Stimulated activated CD8-positive, alpha-beta memory T cell treated with anti-CD3 and anti-CD28 coated beads, Interleukin-7, amount 100 ng/mL, for 4 hours (primary cell): ENCODE measurements around the gene PNMA8B.
"Not testable (repeated sequence)": the region's sequence is repeated elsewhere in the genome, so short reads cannot be mapped to it uniquely, and the experiment has no call there.

ENCODE experiments used
- DNase-seq, 2 donors: peaks; one replicate each; pipeline ENCODE4 v3.0.0-alpha.2; 2020; ENCODE audit warnings: low read depth in 2 of 2

The PNMA8B gene

DNA sequence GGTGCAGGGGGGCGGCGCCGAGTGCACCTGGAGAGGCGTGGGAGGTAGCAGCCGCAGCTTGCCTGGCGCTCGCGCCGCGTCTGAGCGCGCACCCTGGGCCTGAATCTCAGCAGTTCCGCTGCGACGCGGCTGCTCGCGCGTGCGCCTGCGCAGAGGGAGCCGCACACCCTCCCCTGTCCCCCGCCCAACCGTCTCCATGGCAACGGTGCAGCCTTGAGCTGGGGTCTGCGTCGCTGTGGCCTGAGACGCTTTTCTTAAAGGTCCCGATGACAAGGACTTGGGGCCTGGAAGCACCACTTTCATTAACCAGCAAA is at the start of gene PNMA8B:
TSS of gene PNMA8B (minus strand) at position 82 of the 314 bp plus-strand sequence. CDS start 402 bp downstream, outside the sequence.
- DNase-seq = peak in 1 of 2 donors; percentile 14

GRCh38 chr19:46544651-46545050 is 49.0 kb upstream of the PNMA8B start:
- no peak for DNase-seq

- DNase-seq = peak; percentile 57 to 78
Measured at GRCh38 chr19:46542428-46543230, 47.0 kb upstream of the PNMA8B start.

GRCh38 chr19:46537136-46538097 is 41.8 kb upstream of the PNMA8B start:
- peak; percentile 17 to 45 for DNase-seq

DNA sequence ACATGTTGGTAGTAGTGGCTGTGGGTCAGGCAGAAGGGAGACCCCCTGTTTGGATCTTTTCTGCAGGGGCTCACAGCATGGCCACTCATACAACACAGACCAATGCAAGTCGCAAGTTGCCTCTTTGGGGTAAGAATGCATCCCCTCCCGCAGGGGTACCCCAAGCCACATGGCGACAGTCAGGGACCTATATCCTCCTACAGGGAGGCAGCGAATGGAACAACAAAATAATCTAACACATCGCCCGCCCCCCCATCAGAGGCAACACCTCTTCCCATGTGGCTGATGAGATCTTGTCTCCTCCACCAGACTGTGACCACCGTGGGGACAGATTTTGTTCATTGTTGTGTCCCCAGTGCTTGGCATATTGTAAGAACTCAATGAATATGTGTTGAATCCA is 40.7 kb upstream of the PNMA8B start:
- DNase-seq = no peak

DNA sequence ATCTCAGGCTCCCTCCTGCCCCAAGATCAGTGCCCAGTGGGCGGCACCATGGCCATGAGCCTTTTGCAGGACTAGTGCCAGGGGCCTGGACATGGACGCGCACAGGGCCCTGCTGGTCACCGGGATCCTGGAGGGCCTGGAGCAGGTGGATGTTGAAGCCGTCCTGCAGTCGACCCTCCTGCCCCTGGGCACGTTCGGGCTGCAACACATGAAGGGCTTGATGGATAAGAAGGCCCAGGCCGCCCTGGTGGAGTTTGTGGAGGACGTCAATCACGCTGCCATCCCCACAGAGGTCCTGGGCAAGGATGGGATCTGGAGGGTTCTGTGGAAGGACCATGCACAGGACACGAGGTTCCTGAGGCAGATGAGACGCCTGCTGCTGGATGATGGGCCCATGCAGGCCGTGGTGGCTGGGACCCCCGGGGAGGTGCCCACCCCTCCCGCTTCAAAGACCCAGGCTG is 38.0 kb upstream of the PNMA8B start:
- no peak for DNase-seq

DNA sequence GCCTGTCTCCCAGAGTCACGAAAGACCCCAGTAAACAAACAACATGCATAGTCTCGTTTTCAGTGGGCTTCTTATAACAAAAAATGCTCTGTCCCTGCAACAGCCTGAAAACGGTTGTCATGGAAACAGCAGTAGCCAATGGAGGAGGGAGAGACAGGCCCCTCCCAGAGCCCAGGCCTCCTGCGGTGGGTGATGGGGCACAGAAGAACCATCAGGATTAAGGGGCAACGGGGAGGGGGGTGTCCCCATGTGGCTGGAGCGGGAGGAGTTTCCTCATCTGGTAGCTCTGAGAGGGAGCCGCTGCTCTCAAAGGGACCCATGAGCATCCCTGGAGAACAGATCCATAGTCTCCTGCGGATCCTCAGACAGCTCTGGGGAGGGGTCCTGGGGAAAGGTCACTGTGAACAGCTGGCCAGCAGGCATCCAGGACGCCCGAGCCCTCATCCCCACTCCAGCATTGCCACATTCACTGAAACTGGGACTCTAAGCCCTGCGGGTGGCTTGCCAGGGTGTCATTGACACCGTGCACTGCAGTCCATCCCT is 37.5 kb upstream of the PNMA8B start:
- DNase-seq = no peak

DNA sequence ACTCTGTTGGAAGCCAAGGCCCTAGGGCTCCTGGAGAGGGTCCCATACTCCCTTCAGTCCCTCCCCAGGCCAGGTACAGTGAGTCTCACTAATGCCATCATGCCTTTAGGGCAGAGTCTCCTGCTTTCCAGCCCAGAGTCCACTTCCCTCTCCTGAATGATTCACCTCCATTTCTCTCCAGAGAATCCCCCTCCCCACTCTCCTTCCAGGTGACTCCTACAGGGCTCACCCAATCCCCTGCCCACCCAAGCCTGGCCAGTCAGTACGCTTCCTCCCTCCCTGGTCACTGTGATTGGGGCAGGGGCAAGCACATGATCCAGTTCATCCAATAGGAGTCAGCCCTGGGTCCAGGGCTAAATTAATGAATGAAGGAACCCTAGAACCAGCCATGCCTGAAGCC is 35.0 kb upstream of the PNMA8B start:
- no peak for DNase-seq

DNA sequence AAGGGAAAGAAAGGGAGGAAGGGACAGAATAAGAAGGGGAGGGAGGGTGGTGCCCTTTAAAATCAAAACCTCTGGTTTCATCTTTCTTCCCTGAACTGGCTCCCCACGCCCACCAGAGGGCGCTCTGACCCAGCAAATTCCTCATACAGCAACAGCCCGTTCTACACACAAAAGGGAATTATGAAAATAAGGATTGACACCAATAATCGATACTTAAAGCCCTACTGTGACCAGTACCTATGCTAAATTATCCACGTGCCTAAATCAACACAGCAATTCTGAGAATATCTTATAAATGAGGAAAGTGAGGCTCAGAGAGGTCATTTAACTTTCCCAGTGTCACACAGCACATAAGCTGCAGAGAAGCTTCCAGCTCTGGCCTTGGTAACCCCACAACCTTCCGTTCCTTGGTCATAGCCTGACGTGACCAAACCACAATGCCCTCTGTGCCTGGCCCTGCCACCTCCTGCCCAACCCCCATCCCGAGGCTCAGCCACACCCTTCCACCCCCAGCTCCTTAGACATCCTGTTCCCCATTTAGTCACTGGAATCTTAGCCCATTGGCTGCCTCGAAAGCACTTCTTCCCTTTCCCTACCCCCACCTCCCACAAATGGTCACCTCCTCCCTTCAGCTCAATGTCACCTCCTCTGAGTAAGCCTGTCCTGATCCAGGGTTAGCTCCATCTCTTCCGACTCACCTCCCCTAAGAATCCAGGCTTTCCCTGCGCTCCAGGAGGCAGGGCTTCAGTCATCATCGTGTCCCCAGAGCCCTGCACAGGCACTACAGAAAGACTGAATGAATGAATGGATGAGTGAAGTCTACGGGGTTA is 34.2 kb upstream of the PNMA8B start:
- peak; percentile 48 to 59 for DNase-seq

DNA sequence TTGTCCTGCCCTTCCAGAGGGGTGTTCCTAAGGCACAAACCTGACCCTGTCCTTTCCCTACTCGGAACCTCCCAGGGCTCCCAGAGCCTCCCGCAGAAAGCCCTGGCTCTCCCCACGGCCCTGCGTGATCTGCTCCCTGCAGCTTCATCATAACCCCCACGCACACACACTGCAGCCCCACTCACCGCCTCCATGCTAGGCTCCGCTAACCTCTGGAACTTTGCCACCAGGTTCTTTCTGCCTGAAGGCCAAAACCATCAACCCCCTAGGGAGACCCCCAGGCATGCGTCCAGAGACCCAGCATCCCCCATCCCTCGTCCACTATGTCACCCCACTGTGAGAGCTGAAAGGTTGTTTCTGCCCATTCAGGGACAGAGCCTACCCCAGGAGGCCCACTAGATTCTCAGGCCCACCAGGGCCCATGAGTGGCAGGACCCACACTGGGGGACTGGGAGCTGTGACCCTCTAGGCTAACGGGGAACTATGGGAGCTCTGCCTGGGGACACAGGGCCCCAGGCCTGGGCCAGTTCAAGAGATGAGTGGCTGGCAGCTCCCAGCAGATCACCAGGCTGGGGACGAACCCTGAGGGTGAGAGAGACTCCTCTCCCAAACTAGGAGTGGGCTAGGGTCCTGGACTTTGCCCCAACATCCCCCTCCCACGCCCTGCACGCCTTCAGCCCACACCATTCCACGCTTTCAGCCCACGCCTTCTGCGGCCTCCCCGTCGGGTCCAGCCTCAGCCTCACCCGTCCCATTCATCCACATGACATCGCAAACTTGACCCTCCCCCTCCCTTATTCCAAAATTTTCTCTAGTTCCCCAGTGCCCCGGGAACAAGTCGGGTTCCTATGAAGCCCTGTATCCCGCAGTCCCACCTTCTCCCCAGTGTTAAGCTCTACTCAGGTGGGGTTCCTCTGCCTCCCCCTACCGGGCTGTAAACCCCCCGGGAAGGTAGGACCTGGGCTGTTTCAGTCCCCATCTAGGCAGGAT is 33.2 kb upstream of the PNMA8B start:
- DNase-seq = no peak

GRCh38 chr19:46526801-46527200 is 31.1 kb upstream of the PNMA8B start:
- DNase-seq = not testable (repeated sequence)

- DNase-seq = no peak
Measured at GRCh38 chr19:46524308-46524707, 28.6 kb upstream of the PNMA8B start.

DNA sequence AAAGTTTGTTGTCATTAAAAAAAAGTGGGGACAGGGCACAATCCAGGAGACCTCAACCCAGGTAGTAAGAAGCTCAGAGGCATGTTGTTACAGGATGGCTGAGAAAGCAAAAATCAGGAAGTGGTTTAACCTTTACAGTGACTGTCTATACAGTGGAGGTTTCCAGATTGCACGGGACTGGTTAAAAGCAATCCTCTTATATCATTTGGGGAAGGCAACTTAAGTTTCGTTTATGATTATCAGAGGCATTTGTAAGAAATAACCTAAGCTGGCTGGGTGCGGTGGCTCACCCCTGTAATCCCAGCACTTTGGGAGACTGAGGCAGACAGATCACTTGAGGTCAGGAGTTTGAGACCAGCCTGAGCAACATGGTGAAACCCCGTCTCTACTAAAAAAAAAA is 27.3 kb upstream of the PNMA8B start:
- peak in 1 of 2 donors; percentile 25 for DNase-seq

GRCh38 chr19:46521241-46521868 is 25.7 kb upstream of the PNMA8B start:
- no peak for DNase-seq

DNA sequence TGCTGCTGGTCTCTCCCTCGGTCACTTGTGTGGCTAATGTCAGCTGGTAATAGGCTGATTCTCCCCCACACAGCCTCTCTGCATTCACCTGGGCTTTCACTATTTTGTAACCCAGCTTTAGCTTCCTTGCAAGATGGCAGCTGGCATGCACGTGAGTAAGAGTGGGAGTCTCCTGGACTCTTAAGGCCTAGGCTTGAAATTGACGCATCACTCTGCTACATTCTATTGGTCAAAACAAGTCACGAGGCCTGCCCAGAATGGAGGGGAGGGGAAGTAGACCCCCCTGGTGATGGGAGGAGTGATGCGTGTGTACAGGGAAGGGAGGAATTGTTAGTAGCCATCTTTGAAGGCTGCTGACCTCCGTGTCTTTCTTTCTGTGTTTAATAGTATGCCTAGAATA is 24.9 kb upstream of the PNMA8B start:
- DNase-seq = no peak

GRCh38 chr19:46517471-46517870 is 21.8 kb upstream of the PNMA8B start:
- DNase-seq = no peak

DNA sequence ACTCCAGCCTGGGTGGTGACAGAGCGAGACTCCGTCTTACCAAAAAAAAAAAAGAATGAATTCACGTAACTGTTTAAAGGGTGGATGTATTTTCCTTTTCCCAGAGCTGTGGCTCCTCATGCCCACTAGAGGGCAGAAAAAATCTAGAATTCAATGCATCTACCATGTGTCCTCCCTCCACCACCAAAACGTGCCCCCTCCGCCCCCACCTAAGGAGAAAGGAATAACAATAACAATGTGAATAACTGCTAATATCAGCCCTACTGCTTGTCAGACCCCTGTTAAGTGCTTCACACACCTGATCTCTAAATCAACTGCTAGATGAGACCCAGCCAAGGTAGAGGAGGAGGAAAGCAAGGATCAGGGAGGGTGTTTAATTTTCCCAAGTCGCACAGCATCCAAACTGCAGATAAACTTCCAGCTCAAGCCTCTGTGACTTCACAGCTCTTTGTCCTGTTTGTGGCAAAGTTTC is 20.2 kb upstream of the PNMA8B start:
- peak in 1 of 2 donors; percentile 24 for DNase-seq

- DNase-seq = no peak
Measured at GRCh38 chr19:46515290-46515609, 19.6 kb upstream of the PNMA8B start.

- DNase-seq = no peak
Measured at GRCh38 chr19:46514589-46515289, 19.1 kb upstream of the PNMA8B start.
